ENCODE results near the gene RIMS1. TPM values are rescaled to one million over a fixed set of nuclear protein-coding genes. Genes with fewer than 3 reads are reported as not detected.

The RIMS1 gene
- total and polyA plus RNA-seq, 9 of the 15 experiments (the other 6 are each of a cell fraction or from before 2014, with no cell fraction given): not detected

DNA sequence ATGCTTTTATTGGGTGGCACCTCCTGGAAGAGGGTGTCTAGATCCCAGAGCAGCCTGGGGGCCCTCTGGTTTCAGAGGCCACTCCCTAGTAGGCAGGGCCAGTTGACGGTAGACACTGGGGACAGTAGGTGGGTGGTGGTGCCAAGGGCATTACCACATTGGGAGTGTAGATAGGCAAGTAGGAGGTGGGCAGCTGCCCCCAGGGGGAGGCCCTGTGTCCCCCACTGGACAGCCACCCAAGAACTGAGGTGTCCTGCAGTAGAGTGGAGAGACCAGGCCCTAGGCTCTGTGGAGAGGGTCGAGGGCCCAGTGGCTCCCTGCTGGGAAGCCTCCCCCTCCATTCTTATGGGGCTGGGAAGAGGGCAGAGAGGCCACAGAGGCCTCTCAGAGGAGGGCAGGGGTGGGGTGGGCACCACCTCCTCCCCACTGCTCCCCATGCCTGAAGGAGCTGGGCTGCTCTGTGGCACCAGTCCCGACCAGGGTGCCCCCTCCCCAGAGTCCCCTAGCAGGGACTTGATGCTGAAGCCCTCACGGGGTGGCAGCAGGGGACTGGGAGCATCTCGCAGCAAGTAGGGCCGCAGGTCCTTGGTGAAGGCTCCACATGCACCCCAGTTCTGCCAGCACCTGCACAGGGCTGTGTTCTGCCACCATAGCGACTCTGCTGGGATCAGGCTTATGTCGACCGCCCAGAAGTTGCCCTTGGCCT lies 430.5 kb downstream of the RIMS1 start:
- CTCF ChIA-PET (ENCODE audit: low intra/inter-chr PET ratio): no interaction called here
- no peaks in the 10 kb centered on the region; the same call in 1 of the 2 replicates for H3K9me3 ChIP-seq (replicated peaks; ENCODE audit: control insufficient read depth, insufficient read depth, low read depth, low read length)
- POLR2A ChIA-PET: no interaction called here
- intact Hi-C loops (cut with micrococcal nuclease): no loop called here
- BruUV-seq (replicated peaks): no TSS peak
- H3K79me2 ChIP-seq (ENCODE audit: control insufficient read depth, insufficient read depth, low read length): no peaks in the 10 kb centered on the region
- no peak for ATAC-seq
- WGBS (ENCODE audit: insufficient coverage, low coverage, missing lambda C conversion rate): 0% methylated on average over 6 of the region's 9 CpGs
- no peak for DNase-seq (ENCODE audit: extremely low read depth in 1 of 4, low spot score in 3 of 4)
- H3K9me1 ChIP-seq (ENCODE audit: control insufficient read depth, insufficient read depth, low read length): no peaks in the 10 kb centered on the region
- no peaks in the 10 kb centered on the region for H4K20me1 ChIP-seq (replicated peaks; ENCODE audit: control insufficient read depth, insufficient read depth, low read length)
- H3K36me3 ChIP-seq (ENCODE audit: control insufficient read depth, insufficient read depth, low read length): no peaks in the 10 kb centered on the region
- no peak overlapping the region for H3K27ac ChIP-seq (ENCODE audit: extremely low read depth, low read depth, low read length)
- H2AFZ ChIP-seq (ENCODE audit: low read depth, low read length): no peak overlapping the region
- no peak overlapping the region for H3K4me3 ChIP-seq
- H3K9ac ChIP-seq (ENCODE audit: insufficient read depth in 1 of 2, low read depth in 2 of 2, low read length in 2 of 2): peak overlapping the region in 1 of 2 experiments; percentile 35; a peak in 1 of 4 replicates
- in situ Hi-C loops (cut with MboI): no loop called here
- no peak overlapping the region for H3K4me2 ChIP-seq (ENCODE audit: insufficient read depth, low read length)
- no peak for FAIRE-seq
- H3K27me3 ChIP-seq (ENCODE audit: control insufficient read depth in 2 of 2, insufficient read depth in 2 of 2, low read length in 2 of 2): no peaks in the 10 kb centered on the region
- no peaks in the 10 kb centered on the region for H3K4me1 ChIP-seq (replicated peaks in 1 of 2; ENCODE audit: control insufficient read depth in 2 of 2, insufficient read depth in 2 of 2, low read length in 2 of 2)
- TF ChIP-seq ZNF347 (CRISPR knock-in tag; IDR thresholded peaks at IDR 0.05; ENCODE audit: low read depth) (no peak), HNRNPUL1 (IDR thresholded peaks at IDR 0.05; ENCODE audit: low read length) (no peak), ZNF764 (CRISPR knock-in tag; IDR thresholded peaks at IDR 0.05; ENCODE audit: low read depth) (no peak), ZNF507 (tag; conservative IDR thresholded peaks at IDR 0.05) (no peak), GATAD2A (IDR thresholded peaks at IDR 0.05) (no peak), EP300 (IDR thresholded peaks at IDR 0.05; ENCODE audit: low read length) (no peak), ZNF778 (CRISPR knock-in tag; IDR thresholded peaks at IDR 0.05) (no peak), PRPF4 (IDR thresholded peaks at IDR 0.05; ENCODE audit: insufficient read depth, low read depth, low read length, poor library complexity, severe bottlenecking) (no peak), ZNF121 (CRISPR knock-in tag; conservative IDR thresholded peaks at IDR 0.05) (no peak), ATF7 (IDR thresholded peaks at IDR 0.05) (no peak), MCM2 (IDR thresholded peaks at IDR 0.05; ENCODE audit: low read depth) (no peak), SRF (CRISPR knock-in tag; IDR thresholded peaks at IDR 0.05) (no peak)
- TF ChIP-seq, protein P1, sequence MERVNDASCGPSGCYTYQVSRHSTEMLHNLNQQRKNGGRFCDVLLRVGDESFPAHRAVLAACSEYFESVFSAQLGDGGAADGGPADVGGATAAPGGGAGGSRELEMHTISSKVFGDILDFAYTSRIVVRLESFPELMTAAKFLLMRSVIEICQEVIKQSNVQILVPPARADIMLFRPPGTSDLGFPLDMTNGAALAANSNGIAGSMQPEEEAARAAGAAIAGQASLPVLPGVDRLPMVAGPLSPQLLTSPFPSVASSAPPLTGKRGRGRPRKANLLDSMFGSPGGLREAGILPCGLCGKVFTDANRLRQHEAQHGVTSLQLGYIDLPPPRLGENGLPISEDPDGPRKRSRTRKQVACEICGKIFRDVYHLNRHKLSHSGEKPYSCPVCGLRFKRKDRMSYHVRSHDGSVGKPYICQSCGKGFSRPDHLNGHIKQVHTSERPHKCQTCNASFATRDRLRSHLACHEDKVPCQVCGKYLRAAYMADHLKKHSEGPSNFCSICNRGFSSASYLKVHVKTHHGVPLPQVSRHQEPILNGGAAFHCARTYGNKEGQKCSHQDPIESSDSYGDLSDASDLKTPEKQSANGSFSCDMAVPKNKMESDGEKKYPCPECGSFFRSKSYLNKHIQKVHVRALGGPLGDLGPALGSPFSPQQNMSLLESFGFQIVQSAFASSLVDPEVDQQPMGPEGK (CRISPR knock-in tag; IDR thresholded peaks at IDR 0.05; ENCODE audit: borderline replicate concordance): no peak
- TF ChIP-seq, protein P2, sequence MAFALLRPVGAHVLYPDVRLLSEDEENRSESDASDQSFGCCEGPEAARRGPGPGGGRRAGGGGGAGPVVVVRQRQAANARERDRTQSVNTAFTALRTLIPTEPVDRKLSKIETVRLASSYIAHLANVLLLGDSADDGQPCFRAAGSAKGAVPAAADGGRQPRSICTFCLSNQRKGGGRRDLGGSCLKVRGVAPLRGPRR (CRISPR knock-in tag; IDR thresholded peaks at IDR 0.05): no peak
- TF ChIP-seq, protein P3, sequence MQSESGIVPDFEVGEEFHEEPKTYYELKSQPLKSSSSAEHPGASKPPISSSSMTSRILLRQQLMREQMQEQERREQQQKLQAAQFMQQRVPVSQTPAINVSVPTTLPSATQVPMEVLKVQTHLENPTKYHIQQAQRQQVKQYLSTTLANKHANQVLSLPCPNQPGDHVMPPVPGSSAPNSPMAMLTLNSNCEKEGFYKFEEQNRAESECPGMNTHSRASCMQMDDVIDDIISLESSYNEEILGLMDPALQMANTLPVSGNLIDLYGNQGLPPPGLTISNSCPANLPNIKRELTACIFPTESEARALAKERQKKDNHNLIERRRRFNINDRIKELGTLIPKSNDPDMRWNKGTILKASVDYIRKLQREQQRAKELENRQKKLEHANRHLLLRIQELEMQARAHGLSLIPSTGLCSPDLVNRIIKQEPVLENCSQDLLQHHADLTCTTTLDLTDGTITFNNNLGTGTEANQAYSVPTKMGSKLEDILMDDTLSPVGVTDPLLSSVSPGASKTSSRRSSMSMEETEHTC (IDR thresholded peaks at IDR 0.05): no peak
- TF ChIP-seq, protein P4, sequence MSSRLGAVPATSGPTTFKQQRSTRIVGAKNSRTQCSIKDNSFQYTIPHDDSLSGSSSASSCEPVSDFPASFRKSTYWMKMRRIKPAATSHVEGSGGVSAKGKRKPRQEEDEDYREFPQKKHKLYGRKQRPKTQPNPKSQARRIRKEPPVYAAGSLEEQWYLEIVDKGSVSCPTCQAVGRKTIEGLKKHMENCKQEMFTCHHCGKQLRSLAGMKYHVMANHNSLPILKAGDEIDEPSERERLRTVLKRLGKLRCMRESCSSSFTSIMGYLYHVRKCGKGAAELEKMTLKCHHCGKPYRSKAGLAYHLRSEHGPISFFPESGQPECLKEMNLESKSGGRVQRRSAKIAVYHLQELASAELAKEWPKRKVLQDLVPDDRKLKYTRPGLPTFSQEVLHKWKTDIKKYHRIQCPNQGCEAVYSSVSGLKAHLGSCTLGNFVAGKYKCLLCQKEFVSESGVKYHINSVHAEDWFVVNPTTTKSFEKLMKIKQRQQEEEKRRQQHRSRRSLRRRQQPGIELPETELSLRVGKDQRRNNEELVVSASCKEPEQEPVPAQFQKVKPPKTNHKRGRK (tag; IDR thresholded peaks at IDR 0.05): no peak
- TF ChIP-seq, protein P5, sequence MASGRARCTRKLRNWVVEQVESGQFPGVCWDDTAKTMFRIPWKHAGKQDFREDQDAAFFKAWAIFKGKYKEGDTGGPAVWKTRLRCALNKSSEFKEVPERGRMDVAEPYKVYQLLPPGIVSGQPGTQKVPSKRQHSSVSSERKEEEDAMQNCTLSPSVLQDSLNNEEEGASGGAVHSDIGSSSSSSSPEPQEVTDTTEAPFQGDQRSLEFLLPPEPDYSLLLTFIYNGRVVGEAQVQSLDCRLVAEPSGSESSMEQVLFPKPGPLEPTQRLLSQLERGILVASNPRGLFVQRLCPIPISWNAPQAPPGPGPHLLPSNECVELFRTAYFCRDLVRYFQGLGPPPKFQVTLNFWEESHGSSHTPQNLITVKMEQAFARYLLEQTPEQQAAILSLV (tag; IDR thresholded peaks at IDR 0.05): no peak
